Uterus (tissue), 2 donors: Measurements from ENCODE around the gene CDX2.

ENCODE experiments used
- POLR2A ChIP-seq, 2 donors: fragments of 450-650 bp; IDR thresholded peaks; one replicate each; pipeline ENCODE4 v1.6.1; 2016; ENCODE audit warnings: antibody characterized with exemption in 2 of 2, mild to moderate bottlenecking in 1 of 2, moderate library complexity in 1 of 2
- TF ChIP-seq, protein P1 (sequence below), 4 experiments: fragments of 200-600 bp in 2 of 4; fragments of 450-650 bp in 2 of 4; sonication (generic) in 2 of 4; IDR thresholded peaks; one replicate each; pipeline ENCODE4 v1.5.1; 2016 to 2019; ENCODE audit warnings: antibody characterized with exemption in 4 of 4, mild to moderate bottlenecking in 2 of 4, moderate library complexity in 1 of 4

GRCh38 chr13:27979765-27980279 is 10.7 kb upstream of the CDX2 start:
- no peak for TF ChIP-seq POLR2A (IDR thresholded peaks at IDR 0.05)
- TF ChIP-seq, protein P1, sequence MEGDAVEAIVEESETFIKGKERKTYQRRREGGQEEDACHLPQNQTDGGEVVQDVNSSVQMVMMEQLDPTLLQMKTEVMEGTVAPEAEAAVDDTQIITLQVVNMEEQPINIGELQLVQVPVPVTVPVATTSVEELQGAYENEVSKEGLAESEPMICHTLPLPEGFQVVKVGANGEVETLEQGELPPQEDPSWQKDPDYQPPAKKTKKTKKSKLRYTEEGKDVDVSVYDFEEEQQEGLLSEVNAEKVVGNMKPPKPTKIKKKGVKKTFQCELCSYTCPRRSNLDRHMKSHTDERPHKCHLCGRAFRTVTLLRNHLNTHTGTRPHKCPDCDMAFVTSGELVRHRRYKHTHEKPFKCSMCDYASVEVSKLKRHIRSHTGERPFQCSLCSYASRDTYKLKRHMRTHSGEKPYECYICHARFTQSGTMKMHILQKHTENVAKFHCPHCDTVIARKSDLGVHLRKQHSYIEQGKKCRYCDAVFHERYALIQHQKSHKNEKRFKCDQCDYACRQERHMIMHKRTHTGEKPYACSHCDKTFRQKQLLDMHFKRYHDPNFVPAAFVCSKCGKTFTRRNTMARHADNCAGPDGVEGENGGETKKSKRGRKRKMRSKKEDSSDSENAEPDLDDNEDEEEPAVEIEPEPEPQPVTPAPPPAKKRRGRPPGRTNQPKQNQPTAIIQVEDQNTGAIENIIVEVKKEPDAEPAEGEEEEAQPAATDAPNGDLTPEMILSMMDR (IDR thresholded peaks at IDR 0.05), result no peak
